Astrocyte of the spinal cord (primary cell): ENCODE results near the gene PRC1.

Experiments
- DNase-seq: peaks from one replicate; pipeline ENCODE4 v3.0.0; 2011; ENCODE audit warnings: low read depth, low spot score
- H3K4me3 ChIP-seq: 2 replicates; pipeline ENCODE4 v1.5.1; 2011; ENCODE audit warnings: low read depth, mild to moderate bottlenecking, low read length, moderate library complexity
- in situ Hi-C: cut with HindIII; loops from 2 replicates; pipeline ENCODE4 v1.10.0; 2017; ENCODE audit warnings: low sequenced_read_pairs
- TF ChIP-seq, protein P1 (sequence below): IDR thresholded peaks from 2 replicates; pipeline ENCODE4 v1.5.1; 2012; ENCODE audit warnings: low read depth, mild to moderate bottlenecking, low read length, inconsistent platforms

The PRC1 gene

DNA sequence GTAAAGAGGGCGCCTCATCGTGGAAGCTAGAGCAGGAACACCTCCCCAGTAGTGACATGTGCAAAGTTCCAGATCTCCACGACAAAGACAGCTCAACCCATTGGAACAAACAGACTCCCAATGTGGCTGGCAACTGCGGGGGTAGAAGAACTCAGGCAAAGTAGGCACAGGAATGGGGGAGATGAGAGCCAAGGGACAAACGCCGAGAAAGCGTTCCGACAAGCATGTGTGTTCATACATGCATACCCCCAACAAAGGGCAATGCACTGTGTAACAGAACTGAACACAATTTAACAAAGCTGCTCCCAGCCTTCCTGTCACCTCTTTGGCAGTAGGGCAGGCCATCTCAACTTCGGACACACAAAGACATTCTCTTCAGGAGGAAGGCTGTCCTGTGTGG is 28.1 kb downstream of the PRC1 start:
- no peak overlapping the region for H3K4me3 ChIP-seq

DNA sequence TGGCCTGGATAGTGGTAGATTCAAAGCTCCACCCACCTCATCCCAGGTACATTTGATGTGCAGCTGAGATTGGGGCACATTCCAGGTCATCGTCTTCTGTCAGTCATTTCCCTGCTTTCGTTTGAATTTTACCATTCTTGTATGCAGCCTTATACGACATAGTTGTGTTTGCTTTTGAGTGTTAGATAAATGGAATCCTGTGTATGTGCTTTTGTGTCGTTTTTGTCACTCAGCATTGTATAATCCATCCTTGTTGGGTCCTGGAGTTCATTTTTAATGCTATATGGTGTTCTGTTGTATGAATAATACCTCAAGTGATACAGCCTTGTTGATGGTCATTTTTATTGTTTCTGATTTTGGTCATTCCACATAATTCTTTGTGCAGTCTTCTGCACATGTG is 32.3 kb downstream of the PRC1 start:
- in situ Hi-C loops: no loop called here
- TF ChIP-seq, protein P1, sequence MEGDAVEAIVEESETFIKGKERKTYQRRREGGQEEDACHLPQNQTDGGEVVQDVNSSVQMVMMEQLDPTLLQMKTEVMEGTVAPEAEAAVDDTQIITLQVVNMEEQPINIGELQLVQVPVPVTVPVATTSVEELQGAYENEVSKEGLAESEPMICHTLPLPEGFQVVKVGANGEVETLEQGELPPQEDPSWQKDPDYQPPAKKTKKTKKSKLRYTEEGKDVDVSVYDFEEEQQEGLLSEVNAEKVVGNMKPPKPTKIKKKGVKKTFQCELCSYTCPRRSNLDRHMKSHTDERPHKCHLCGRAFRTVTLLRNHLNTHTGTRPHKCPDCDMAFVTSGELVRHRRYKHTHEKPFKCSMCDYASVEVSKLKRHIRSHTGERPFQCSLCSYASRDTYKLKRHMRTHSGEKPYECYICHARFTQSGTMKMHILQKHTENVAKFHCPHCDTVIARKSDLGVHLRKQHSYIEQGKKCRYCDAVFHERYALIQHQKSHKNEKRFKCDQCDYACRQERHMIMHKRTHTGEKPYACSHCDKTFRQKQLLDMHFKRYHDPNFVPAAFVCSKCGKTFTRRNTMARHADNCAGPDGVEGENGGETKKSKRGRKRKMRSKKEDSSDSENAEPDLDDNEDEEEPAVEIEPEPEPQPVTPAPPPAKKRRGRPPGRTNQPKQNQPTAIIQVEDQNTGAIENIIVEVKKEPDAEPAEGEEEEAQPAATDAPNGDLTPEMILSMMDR: no peak
- H3K4me3 ChIP-seq: no peak overlapping the region

More for the DNA sequence above, 28.1 kb downstream of the PRC1 start:
- in situ Hi-C loops: no loop called here
- TF ChIP-seq, protein P1: no peak
- DNase-seq: no peak

DNA sequence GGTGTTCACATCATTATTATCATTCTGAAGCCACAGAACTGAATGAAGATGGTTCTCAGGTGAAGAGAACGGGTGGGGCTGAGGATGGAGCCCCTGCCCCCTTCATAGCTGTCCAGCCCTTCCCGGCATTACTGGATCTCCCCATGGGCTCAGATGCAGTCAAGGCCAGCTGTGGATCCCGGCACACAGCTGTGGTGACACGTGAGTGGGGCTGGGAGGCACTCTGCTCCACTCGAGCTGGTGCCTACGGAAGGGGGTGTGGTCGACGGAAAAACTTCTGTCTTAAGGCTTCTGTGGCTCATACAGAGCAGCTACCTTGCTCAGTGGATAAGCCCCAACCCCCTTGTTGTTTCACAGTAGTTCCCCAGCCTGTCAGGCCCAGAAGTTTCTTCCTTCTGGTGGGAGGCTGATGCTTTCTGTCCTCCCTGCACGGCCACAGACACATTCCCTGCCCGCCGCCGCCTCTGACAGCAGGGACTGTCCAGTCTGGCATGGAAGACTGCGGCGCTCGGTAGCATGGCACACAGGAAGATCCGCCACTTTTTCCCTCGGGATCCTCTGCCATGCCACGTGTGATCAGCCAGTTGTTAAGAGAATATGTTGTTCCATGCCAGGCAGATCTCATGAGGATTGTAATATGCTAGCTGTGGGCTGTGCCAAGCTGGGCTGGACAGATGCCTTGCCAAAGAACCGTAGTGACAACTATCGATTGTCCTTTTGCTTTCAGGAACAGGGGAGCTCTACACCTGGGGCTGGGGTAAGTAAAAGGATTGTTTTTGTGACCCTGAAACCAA is 33.8 kb downstream of the PRC1 start:
- no peak for DNase-seq
- TF ChIP-seq, protein P1: no peak
- H3K4me3 ChIP-seq: no peak overlapping the region
- in situ Hi-C loops: no loop called here

More for the DNA sequence above, 32.3 kb downstream of the PRC1 start:
- DNase-seq: no peak

DNA sequence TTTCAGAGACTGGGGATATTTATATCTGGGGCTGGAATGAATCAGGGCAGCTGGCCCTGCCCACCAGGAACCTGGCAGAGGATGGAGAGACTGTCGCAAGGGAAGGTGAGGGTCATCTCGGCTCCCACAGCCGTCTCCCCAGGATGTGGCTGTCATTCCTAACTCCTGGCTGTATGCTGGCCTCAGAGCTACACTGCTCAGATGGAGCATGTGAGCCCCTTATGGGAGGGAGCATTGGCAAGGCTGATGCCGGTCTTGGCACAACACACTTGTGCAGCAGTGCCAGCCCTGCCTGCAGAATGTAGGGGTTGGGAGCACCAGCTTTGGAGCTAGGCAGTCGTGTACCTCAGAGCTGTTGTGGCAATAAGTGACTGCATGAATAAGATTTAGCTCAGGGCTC is 34.4 kb downstream of the PRC1 start:
- TF ChIP-seq, protein P1: no peak
- no peak overlapping the region for H3K4me3 ChIP-seq
- no peak for DNase-seq
- in situ Hi-C loops: no loop called here

DNA sequence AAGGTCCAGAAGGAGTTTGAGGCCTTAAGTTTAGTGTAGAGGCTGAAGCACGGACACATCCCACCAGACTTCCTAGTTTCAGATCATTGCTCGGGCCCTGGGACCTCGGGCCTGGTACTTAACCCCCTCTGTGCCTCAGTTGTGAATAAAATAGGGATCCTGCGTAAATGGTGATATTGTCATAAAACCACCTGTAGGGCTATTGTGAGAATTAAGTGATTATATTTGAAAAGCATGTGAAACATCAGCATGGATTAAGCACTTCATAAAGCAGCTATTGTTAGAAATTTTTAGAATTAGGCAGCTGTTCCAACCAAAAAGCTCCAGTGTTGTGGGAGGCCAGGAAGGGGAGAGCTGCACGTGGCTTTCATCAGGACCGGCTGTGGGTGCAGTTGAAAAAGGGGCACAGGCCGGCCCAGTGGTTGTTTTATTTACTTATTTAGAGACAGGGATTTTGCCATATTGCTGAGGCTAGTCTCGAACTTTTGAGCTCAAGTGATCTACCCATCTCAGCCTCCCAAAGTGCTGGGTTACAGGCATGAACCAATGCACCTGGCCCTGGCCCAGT is 35.2 kb downstream of the PRC1 start:
- TF ChIP-seq, protein P1: no peak
- H3K4me3 ChIP-seq: no peak overlapping the region
- no peak for DNase-seq
- in situ Hi-C loops: no loop called here

DNA sequence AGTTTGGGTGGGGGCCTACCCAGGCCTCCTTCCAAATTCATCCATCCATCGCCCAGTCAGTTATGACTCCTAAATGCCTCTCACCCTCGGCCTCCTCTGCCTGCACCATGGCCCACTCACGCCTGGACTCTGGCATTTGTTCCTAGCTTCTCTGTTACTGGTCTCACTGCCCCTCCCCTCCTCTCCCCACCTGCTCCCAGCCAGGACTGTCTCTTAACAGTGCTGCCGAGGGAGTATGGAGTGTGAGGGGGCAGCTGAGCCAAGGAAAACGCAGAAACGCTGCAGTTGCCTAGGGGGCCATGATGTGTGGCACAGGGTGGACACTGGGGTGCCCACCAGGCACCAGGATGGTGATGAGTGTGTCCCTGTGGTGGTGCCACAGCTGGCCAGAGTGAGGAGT is 36.5 kb downstream of the PRC1 start:
- TF ChIP-seq, protein P1: no peak
- no peak for DNase-seq
- H3K4me3 ChIP-seq: peak overlapping the region; percentile 56
- in situ Hi-C loops: no loop called here
